DND-41 (cell line): ENCODE data around the gene CEL.

Experiments used
- ATAC-seq: fragments of 200-7000 bp; cut with Tn5 transposase; 3 replicates; pipeline ENCODE4 v1.9.1; 2021; ENCODE audit warnings: low read depth; ENCODE audit not compliant: insufficient read depth
- DNase-seq: peaks from one replicate; pipeline ENCODE4 v3.0.0-alpha.2; 2020
- H2AFZ ChIP-seq: 2 replicates; pipeline ENCODE4 v1.6.0; 2012; ENCODE audit warnings: low read depth, low read length
- H3K27ac ChIP-seq: 2 replicates; pipeline ENCODE4 v1.5.1; 2012; ENCODE audit warnings: low read length, inconsistent platforms
- H3K27me3 ChIP-seq: fragments of 200-600 bp; sonication (generic); 2 replicates; pipeline ENCODE4 v1.6.0; 2012; ENCODE audit warnings: low read length, mild to moderate bottlenecking, inconsistent platforms; ENCODE audit not compliant: insufficient read depth, poor library complexity
- H3K36me3 ChIP-seq: 2 replicates; pipeline ENCODE4 v1.5.1; 2012; ENCODE audit warnings: low read length, inconsistent platforms; ENCODE audit not compliant: insufficient read depth
- H3K4me1 ChIP-seq: 2 replicates; pipeline ENCODE4 v1.5.1; 2012; ENCODE audit warnings: mild to moderate bottlenecking, low read length; ENCODE audit not compliant: insufficient read depth
- H3K4me2 ChIP-seq: 2 replicates; pipeline ENCODE4 v1.6.0; 2012; ENCODE audit warnings: mild to moderate bottlenecking, moderate library complexity, low read length, inconsistent platforms; ENCODE audit not compliant: insufficient read depth
- H3K4me3 ChIP-seq, 2 experiments: fragments of 200-600 bp in 1 of 2; shearing (Covaris generic) in 1 of 2; 2 replicates each; pipeline ENCODE4 v1.5.1; 2012 to 2016; ENCODE audit warnings: inconsistent platforms in 2 of 2, low read length in 2 of 2, mild to moderate bottlenecking in 2 of 2, low read depth in 1 of 2, moderate library complexity in 1 of 2
- H3K79me2 ChIP-seq: 2 replicates; pipeline ENCODE4 v1.6.0; 2012; ENCODE audit warnings: low read length, inconsistent platforms; ENCODE audit not compliant: insufficient read depth
- H3K9ac ChIP-seq: 2 replicates; pipeline ENCODE4 v1.6.0; 2012; ENCODE audit warnings: low read depth, mild to moderate bottlenecking, inconsistent platforms, low read length, moderate library complexity
- H3K9me3 ChIP-seq: 2 replicates; pipeline ENCODE4 v1.5.1; 2012; ENCODE audit warnings: low read length, moderate library complexity, mild to moderate bottlenecking, inconsistent platforms; ENCODE audit not compliant: insufficient read depth, severe bottlenecking
- H4K20me1 ChIP-seq: 2 replicates; pipeline ENCODE4 v1.6.0; 2012; ENCODE audit warnings: low read length; ENCODE audit not compliant: insufficient read depth
- EZH2 ChIP-seq: IDR thresholded peaks from 3 replicates; pipeline ENCODE4 v1.6.1; 2012; ENCODE audit warnings: borderline replicate concordance, low read depth, mild to moderate bottlenecking, moderate library complexity, low read length, inconsistent platforms; ENCODE audit not compliant: severe bottlenecking
- TF ChIP-seq, protein P1 (sequence below): IDR thresholded peaks from 2 replicates; pipeline ENCODE4 v1.5.1; 2012; ENCODE audit warnings: borderline replicate concordance, low read length, moderate library complexity, mild to moderate bottlenecking; ENCODE audit not compliant: poor library complexity, severe bottlenecking; ENCODE audit errors: extremely low read depth

The CEL gene

DNA sequence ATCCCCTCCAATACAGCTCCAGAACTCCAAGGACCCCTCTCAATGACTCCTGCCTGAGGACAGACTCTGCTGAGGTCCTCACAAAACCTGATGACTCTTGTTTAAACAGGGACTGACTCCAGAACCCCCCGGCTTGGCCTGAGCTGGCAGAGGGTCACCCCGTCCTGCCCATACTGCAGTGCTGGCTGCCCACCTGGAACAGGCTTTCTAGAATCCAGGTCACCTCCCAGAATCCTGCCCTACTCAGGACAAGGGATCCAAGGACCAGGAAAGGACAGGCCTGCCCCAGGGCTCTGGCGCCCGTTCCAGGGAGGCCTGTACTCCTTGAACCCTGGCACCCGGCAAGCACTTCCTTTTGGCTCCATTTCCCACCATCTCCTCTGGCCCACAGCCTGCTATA is 37.1 kb downstream of the CEL start:
- H4K20me1 ChIP-seq = peaks cover 4% of the 10 kb centered on the region; the same call in 1 of the 2 replicates
- DNase-seq (no peak), ATAC-seq (no peak)
- H3K36me3 ChIP-seq = peaks cover 66% of the 10 kb centered on the region
- no peaks in the 10 kb centered on the region for H3K27me3 ChIP-seq
- H3K27ac ChIP-seq = no peak overlapping the region
- H3K4me2 ChIP-seq = no peak overlapping the region
- H2AFZ ChIP-seq = no peak overlapping the region
- no peak overlapping the region for H3K9ac ChIP-seq
- H3K9me3 ChIP-seq = peaks cover 7% of the 10 kb centered on the region
- TF ChIP-seq, protein P1, sequence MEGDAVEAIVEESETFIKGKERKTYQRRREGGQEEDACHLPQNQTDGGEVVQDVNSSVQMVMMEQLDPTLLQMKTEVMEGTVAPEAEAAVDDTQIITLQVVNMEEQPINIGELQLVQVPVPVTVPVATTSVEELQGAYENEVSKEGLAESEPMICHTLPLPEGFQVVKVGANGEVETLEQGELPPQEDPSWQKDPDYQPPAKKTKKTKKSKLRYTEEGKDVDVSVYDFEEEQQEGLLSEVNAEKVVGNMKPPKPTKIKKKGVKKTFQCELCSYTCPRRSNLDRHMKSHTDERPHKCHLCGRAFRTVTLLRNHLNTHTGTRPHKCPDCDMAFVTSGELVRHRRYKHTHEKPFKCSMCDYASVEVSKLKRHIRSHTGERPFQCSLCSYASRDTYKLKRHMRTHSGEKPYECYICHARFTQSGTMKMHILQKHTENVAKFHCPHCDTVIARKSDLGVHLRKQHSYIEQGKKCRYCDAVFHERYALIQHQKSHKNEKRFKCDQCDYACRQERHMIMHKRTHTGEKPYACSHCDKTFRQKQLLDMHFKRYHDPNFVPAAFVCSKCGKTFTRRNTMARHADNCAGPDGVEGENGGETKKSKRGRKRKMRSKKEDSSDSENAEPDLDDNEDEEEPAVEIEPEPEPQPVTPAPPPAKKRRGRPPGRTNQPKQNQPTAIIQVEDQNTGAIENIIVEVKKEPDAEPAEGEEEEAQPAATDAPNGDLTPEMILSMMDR = no peak
- no peak for TF ChIP-seq EZH2
- no peaks in the 10 kb centered on the region for H3K79me2 ChIP-seq
- no peaks in the 10 kb centered on the region for H3K4me1 ChIP-seq
- no peak overlapping the region for H3K4me3 ChIP-seq

DNA sequence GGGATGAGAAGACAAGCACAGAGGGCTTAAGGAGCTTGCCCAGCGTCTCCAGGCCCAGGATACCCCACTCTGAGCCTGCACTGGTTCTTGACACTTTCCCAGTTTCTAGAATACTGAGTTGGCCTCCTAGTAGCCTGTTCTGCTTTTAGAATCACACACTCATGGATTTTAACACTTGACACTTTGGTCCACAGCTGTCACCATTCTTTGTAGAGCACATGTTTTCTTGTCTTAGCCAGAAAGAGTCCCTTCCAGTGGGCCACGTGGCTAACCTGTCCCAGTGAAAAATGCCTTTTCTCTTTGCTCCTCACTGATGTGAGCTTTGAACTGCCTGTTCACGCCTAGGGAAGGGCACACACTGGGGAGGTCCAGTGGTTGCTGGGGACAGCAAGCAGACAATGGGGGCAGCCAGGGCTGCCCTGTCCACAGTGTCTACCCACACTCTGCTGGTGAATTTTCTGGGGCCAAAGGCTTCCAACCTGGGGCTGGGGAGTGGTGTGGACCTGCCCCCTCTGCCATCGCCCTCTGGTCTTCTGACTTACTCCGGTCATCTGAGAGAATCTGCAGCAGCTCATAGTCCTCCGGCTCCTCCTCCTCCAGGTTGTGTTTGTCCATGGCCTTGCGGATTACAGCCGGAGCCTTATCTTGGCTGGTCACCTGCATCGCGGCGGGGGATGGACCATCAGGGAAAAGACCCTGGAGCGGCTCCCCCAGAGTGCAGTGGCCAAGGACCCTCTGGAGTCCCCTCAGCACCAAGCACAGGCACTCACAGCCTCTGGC is 38.1 kb downstream of the CEL start:
- peaks cover 75% of the 10 kb centered on the region for H3K36me3 ChIP-seq
- TF ChIP-seq, protein P1 = no peak
- ATAC-seq = no peak

DNA sequence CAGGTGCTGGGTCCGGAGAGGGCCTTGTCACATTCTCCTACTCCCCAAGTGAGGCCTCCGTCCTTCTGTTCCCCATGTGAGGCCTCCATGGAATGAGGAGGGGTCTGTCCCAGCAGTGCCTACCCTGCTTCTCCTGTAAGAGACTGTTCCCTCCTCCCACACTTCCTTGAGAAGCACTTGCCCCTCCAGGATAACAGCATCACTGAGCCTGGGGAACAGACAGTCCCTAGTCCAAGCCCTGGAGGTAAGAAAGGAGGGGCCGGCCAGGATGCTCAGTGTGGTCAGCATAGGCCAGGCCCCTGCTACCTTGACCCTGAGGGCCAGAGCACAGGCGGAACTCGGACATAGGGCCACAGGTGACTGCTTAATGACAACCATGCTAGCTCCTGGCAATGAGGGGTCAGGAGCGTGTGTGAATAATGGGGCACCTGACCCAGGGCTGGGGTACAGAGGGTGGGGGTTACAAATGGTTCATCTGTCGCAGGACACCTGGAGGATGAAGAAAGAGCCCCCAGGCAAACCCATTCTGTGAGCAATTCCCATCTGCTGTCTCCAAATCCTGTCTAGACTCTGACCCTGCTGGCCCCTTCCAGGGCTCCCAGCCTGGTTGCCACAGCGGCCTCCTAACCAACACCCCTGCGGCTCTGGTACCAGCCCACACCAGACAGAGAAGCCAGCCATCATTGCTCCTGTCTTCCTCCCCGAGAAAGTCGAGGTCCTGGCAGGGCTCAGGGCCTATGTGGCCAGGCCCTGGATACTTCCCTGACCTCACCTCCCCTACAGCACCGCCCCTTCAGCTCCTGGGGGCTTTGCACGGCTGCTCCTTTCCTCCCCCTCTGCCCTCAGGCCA is 39.0 kb downstream of the CEL start:
- Histone ChIP-seq H3K27me3 (no peaks in the 10 kb centered on the region), H4K20me1 (peaks cover 4% of the 10 kb centered on the region; the same call in 1 of the 2 replicates), H3K79me2 (no peaks in the 10 kb centered on the region), H2AFZ (no peak overlapping the region), H3K4me2 (no peak overlapping the region), H3K4me1 (no peaks in the 10 kb centered on the region), H3K4me3 (no peak overlapping the region), H3K9ac (no peak overlapping the region), H3K27ac (no peak overlapping the region), H3K36me3 (peaks cover 80% of the 10 kb centered on the region), H3K9me3 (peaks cover 7% of the 10 kb centered on the region)
- ATAC-seq (no peak), DNase-seq (no peak)
- no peak for TF ChIP-seq EZH2
- TF ChIP-seq, protein P1 = no peak

More for the DNA sequence above, 38.1 kb downstream of the CEL start:
- Histone ChIP-seq H3K27me3 (no peaks in the 10 kb centered on the region), H3K4me2 (no peak overlapping the region), H3K9ac (no peak overlapping the region), H3K9me3 (peaks cover 7% of the 10 kb centered on the region), H3K4me3 (no peak overlapping the region), H4K20me1 (peaks cover 4% of the 10 kb centered on the region; the same call in 1 of the 2 replicates), H3K4me1 (no peaks in the 10 kb centered on the region), H2AFZ (no peak overlapping the region), H3K79me2 (no peaks in the 10 kb centered on the region), H3K27ac (no peak overlapping the region)
- no peak for DNase-seq
